NB4 (cell line): ENCODE results near the gene PARP12.

Source experiments
- POLR2A ChIP-seq: IDR thresholded peaks from 2 replicates; pipeline ENCODE4 v1.6.1; 2011; ENCODE audit warnings: mild to moderate bottlenecking; ENCODE audit not compliant: insufficient read length; ENCODE audit errors: extremely low read depth
- TF ChIP-seq, protein P1 (sequence below): IDR thresholded peaks from one replicate; pipeline ENCODE4 v1.5.1; 2012; ENCODE audit warnings: low read depth, low read length

DNA sequence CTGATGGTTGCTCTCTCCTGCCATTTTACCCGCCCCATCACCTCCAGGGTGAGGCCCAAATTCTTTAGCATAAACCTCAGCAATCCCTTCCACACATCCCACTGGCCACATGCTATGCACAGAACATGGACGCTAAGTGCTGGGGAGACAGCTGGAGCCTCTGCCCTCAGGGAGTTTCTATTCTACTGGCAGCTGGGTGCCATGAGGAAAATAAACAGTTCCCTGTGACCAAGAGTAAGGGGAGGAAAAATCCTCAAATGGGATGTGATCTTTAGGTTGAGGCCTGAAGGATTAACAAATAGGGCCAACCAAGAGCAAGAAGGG lies 1.2 kb downstream of the PARP12 start:
- TF ChIP-seq, protein P1, sequence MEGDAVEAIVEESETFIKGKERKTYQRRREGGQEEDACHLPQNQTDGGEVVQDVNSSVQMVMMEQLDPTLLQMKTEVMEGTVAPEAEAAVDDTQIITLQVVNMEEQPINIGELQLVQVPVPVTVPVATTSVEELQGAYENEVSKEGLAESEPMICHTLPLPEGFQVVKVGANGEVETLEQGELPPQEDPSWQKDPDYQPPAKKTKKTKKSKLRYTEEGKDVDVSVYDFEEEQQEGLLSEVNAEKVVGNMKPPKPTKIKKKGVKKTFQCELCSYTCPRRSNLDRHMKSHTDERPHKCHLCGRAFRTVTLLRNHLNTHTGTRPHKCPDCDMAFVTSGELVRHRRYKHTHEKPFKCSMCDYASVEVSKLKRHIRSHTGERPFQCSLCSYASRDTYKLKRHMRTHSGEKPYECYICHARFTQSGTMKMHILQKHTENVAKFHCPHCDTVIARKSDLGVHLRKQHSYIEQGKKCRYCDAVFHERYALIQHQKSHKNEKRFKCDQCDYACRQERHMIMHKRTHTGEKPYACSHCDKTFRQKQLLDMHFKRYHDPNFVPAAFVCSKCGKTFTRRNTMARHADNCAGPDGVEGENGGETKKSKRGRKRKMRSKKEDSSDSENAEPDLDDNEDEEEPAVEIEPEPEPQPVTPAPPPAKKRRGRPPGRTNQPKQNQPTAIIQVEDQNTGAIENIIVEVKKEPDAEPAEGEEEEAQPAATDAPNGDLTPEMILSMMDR, result no peak
- TF ChIP-seq POLR2A, result no peak
